ENCODE data around the gene FIBP.

The FIBP gene

DNA sequence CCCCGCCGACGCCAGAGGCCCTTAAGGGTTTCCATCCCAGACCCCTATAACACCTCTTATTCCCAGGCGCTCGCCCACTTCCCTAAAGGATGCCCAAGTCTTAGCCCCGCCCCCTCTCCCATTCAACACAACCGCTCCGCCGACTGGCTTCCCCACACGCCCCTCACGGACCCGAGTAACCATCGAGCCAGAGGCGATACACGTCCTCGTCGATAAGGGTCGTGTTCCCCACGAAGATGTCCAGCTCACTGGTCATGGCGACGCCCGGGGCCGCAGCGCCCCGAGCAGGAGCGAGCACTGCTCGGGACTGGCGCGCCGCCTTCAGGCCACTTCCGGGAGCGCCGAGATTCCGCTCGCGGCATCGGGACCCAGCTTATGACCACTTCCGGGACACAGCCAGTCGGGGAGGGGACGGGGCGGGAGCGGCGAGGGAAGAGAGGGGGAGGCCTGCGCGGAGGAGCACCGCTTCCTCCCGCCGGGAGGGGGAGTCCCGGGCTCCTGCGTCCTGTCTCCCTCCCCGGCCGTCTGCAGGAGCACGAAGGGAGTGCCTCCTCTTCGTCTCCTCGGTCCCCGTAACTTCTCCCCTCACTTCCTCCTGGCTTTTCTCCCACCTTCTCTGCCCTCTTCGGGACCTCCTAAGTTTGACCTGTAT, at the start of gene FIBP:
TSS of gene FIBP (minus strand) at position 309 of the 652 bp plus-strand sequence. CDS start at position 256, 53 bp downstream.
- peak; percentile 97 for DNase-seq (ENCODE audit: low read depth)

DNA sequence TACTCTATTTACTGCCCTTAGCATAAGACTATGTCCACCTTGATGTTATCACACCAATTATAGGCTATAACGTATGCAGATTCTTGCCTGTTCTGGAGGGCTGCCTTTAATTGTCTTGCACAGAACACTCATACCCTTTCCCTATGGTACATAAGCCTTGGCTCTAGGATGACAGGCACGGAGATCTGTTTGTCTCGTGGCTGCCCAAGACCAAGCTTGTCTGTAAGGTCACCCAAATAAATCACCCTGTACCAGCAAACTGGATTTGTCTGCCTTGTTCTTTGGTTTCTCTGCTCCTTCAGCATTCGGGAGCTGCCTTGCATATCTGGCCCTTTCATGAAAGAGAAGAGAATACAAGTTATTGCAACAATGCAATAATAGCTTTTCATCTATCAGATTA, 49.5 kb upstream of the FIBP start:
- DNase-seq (ENCODE audit: low read depth), result no peak

DNA sequence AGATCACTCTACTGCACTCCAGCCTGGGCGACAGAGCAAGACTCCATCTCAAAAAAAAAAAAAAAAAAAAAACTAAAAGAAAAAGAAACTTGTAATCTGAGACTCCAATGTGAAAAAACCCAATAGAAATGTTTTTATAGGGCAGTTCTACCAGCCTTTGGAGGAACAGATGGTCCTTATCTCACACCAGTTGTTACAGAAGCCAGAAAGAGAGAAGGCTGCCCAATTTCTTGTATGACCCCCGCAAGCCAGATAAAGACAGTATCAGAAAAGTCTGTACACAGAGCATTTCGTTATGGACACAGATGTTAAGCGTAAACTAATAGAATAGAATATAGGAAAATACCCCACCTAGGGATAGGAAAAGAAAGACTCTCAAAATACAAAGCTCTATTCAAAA, 45.7 kb upstream of the FIBP start:
- DNase-seq (ENCODE audit: low read depth), result no peak

GRCh38 chr11:65932558-65932919, 44.3 kb upstream of the FIBP start:
- DNase-seq (ENCODE audit: low read depth), result peak; percentile 60

DNA sequence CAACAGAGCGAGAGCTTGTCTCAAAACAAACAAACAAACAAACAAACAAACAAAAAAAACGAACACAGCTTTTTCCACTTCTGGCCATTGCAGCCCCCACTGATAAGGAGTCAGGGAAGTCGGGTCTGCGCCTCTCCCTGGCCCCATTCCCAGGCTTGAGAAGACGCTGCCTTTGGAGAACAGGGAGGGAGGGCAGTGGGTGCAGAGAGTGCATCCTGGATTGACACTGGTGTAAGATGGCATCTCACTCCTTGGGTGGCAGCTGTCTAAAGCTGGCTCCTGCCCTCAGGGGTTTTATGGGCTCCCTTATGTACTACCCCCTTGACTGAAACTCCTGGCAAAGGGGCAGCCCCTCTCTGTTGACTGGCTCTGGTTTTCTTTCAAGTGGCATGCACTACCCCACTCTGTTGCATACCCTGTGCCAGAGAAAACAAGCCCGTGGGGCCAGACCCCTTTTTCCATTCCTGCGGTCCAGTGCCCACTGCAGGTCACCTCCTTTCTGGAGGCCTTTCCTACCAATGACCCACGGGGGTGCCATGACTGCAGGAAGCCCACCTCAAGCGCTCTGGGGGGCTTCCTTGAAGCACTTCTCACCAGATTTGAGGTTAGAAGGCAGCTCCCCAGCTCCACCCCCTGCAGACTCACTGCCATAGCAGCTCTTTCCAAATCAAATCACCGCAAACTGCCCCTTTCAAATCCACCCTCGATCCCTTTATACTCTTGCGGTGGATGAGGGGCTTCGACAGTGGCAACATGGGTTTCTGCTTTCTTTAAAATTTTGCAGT, 43.7 kb upstream of the FIBP start:
- DNase-seq (ENCODE audit: low read depth), result no peak

DNA sequence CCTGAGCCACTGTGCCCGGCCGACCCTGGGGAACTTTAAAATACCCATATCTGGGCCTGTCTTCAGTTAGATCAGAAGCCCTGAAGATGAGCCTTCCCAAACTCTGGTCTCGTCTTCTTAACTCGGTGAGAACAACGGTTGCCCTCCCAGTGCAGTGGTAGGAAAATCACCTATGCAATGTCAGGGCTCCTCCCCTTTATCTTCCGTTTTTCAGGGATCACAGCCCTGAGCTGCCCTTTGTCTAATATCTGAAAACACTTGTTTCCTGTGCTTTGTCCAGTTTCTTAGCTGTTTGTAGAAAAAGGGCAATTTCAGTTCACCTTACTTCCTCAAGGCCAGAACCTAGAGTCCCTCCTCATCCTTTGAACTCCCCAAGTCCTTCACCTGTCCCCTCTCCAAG, 40.4 kb upstream of the FIBP start:
- DNase-seq (ENCODE audit: low read depth), result no peak

DNA sequence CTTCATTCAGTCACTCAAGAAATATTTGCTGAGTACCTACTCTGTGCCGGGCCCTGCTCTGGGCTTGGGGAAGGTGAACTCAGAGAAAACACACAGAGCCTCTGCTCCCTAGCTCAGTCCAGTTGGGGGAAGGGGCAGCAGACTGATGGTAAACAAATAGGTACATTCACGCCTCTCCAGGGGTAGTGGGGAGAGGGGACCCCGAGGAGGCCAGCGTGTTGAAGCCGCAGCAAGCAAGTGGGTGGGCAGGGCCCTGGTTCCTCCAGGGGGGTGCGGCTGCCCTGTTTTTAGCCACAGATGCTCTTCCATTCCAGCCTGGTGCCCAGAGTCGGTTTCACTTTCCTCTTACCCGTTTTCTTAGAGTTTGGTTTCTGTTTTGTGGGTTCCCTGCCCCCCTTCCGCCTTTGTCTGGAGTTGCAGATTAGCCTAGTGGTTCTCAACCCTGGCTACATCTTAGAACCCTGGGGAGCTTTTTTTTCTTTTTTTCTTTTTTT, 39.7 kb upstream of the FIBP start:
- peak; percentile 22 for DNase-seq (ENCODE audit: low read depth)

DNA sequence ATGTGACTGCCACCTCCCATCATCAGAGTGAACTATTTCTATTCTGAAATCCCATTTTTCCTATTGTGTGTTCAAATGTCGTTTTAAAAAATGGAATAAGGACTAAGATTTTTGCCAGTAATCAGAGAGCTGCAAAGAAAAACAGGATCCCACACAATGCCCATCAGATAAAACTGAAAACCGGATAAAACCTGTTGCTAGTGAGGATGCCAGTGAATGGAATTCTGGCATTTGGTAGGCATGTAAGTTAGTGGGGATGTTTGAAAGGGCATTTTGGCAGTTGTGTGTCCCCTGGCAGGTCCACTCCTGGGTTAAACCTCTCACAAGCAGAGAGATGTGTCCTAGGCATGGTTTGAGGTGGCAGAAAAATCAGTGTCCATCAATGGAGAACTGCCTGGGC, 37.1 kb upstream of the FIBP start:
- DNase-seq (ENCODE audit: low read depth), result no peak

GRCh38 chr11:65922565-65922964, 34.3 kb upstream of the FIBP start:
- no peak for DNase-seq (ENCODE audit: low read depth)

DNA sequence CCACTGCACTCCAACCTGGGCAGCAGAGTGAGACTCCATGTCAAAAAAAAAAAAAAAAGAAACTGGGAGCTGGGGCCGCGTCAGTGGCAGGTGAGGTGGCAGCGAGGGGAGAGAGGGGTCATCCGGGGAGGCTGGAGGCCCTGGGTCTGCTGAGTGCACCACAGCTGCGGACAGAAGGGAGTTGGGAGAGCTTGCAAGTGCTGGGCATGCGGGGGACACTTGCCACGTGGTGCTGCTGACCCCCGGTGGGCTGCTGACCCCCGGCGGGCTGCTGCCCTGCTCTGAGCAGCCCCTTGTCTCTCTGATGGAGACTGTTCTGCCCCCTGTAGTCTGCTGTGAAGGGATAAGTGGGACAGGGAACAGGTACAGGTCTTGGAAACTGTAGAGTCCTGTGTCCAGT, 33.6 kb upstream of the FIBP start:
- DNase-seq (ENCODE audit: low read depth), result no peak

- no peak for DNase-seq (ENCODE audit: low read depth)
Observed at GRCh38 chr11:65921033-65921555, 32.8 kb upstream of the FIBP start.

DNA sequence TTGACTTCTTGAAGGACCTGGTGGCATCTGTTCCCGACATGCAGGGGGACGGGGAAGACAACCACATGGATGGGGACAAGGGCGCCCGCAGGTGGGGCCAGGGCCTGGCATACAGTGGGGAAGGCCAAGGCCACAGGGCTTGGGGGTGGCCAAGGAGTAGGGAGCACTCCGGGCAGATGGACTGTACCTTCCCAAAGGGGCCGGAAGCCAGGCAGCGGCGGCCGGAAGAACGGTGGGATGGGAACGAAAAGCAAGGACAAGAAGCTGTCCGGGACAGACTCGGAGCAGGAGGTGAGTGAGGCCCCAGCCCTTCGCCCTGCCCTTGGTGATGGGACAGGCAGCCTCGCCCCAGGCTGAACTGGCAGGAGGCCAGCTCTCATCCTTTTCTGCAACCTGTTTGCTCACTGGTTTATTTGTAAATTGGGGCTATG, 32.1 kb upstream of the FIBP start:
- peak; percentile 57 for DNase-seq (ENCODE audit: low read depth)

- peak; percentile 58 for DNase-seq (ENCODE audit: low read depth)
Observed at GRCh38 chr11:65919573-65920371, 31.5 kb upstream of the FIBP start.

DNA sequence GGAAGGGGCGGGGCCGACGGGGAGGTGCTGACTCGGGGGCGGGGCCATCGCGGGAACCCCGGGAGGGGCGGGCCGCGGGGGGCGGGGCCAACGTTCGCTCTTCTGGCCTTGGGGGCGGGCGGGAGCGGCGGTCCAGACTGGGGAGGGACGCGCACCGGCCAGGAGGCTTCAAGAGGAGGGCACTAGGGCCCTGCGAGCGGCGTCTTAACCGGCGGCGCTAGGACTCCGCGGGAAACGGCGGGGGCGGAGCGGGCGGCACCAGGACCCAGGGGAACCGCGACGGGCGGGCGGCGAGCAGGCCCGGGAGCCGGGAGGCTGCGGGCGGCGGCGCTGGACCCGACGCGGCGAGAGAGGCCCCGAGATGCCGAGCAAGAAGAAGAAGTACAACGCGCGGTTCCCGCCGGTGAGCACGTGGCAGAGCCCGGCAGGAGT, 30.9 kb upstream of the FIBP start, which contains the start of gene DRAP1:
TSS of gene DRAP1 (plus strand) at position 286 of the 432 bp plus-strand sequence. CDS start at position 362, 76 bp downstream.
- DNase-seq (ENCODE audit: low read depth), result peak; percentile 98

GRCh38 chr11:65918211-65919140, 30.2 kb upstream of the FIBP start, which contains the start of gene C11orf68:
Gene C11orf68 (minus strand): TSS chr11:65919062. CDS start chr11:65919031, 31 bp downstream.
- DNase-seq (ENCODE audit: low read depth), result peak; percentile 63

DNA sequence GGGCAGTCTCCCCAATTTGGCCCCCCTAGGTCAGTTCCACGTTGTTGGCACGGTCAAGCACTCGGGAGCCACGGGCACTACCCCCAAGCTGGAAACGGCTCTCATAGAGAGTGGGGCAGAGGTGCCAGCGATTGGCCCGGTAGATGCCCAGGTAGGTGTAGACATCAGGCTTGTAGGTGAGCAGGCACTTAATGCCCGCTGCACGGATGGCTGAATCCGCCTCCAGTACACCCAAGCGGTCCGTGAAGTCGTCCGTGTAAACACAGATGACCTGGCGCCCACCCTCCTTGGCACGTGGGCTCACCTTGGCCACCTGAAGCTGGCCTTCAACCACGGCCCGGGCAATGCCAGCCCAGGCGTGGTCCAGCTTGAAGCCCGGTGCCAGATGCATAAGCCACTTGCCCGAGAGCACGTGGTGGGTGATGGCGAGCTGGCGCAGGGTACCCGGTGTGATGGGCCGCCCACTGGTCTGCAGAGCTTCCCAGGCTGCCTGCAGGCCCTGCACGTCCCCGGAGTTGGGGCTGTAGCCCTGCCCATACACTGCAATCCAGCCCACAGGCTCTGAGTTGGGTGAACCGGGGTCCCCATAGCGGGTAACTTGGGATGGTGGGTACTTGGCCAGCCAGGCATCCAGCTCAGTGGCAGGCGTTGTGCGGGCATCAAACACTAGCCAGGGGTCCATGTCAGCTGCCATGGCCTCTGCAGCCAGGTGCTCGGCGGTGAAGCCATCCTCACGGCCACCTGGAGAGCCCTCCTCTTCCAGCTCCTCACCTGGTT, 29.4 kb upstream of the FIBP start:
- DNase-seq (ENCODE audit: low read depth), result peak; percentile 20

DNA sequence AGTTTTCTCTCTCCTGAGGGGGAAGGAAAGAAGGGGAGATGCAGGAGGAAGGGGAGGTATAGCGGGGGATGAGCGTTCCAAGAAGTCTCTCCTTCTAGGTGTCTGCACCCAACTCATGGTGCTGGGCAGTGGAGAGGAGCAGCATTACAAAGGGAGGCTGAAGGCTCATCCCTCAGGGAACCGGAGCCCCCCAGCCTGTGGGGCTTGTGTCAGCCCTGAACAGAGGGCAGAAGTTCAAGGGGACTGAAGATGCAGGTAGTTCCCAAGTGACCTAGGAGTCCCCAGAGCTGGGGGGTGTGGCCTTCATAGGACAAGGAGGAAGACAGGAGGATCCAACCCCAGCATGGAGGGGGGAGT, 28.8 kb upstream of the FIBP start:
- peak; percentile 36 for DNase-seq (ENCODE audit: low read depth)

DNA sequence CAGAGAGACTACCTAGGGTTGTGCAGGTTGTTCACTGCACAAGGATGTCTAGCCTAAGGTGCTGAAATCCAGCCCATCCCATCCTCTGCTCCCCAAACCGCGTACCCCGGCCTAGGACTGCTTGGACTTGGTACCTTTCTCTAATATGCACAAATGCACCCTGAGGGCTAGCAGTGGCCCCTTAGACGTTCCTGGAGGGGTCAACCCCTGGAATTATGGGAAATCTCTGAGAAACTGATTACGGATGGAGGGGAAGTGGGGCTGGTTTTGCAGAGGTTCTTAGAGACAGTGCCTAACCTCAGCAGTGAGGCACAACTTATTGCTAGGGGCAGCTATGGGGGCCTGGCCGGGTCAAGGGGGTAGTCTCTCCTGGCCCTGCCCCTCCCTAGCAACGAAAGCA, 28.1 kb upstream of the FIBP start:
- no peak for DNase-seq (ENCODE audit: low read depth)

DNA sequence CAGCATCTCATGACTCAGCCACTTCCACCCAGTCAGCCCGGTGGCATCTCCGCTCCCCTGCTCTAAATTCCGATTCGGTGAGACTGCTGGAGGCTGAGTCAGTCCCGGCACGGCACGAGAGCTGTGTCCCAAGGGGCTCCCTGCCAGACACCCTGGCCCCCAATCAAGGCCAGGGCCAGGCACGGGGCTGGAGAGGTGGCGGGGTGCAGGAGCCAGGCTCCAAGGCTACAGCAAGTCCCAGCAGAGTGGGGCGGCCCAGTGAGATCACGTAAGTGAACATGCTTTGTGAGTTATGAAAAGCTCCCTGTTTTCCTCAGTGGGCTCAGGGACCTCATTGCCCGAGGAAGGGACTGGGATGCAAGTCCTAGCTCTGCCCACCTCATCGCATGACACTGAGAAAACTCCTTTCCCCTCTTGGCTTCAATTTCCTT, 27.6 kb upstream of the FIBP start:
- DNase-seq (ENCODE audit: low read depth), result peak; percentile 100

Data from ELR (cell line).